Measurements from ENCODE around the gene KRT16.
A peak's percentile ranks its signal among the peaks of the same experiment; 100 is the strongest.
"Not testable (repeated sequence)": the region's sequence is repeated elsewhere in the genome, so short reads cannot be mapped to it uniquely, and the experiment has no call there.

Gene KRT16

GRCh38 chr17:41579484-41580243 is 32.9 kb downstream of the KRT16 start:
- H3K27me3 ChIP-seq (ENCODE audit: control insufficient read depth, low read length) = no peaks in the 10 kb centered on the region; the same call in 1 of the 2 replicates
- no peaks in the 10 kb centered on the region for H3K9me3 ChIP-seq (ENCODE audit: control insufficient read depth, insufficient read depth, low read length)
- no peaks in the 10 kb centered on the region for H3K4me1 ChIP-seq (ENCODE audit: control insufficient read depth, low read length)
- no peak overlapping the region for H3K27ac ChIP-seq (ENCODE audit: low read depth, low read length)
- H3K9me2 ChIP-seq (replicated peaks; ENCODE audit: control insufficient read depth, low read length) = no peaks in the 10 kb centered on the region
- H3K79me2 ChIP-seq (ENCODE audit: control insufficient read depth, low read length) = no peaks in the 10 kb centered on the region
- no peaks in the 10 kb centered on the region for H3F3A ChIP-seq (ENCODE audit: control insufficient read depth, insufficient read depth)
- H3K4me3 ChIP-seq (ENCODE audit: low read length) = no peak overlapping the region
- 0 out of 2 replicates have a peak overlapping the region, but pooled peaks have one; percentile 35 for H3K4me2 ChIP-seq (ENCODE audit: low read length)
- peak; percentile 80 for TF ChIP-seq CTCF (IDR thresholded peaks at IDR 0.05; ENCODE audit: low read depth, low read length, poor library complexity, severe bottlenecking)
- TF ChIP-seq EZH2phosphoT487 (IDR thresholded peaks at IDR 0.05; ENCODE audit: borderline replicate concordance, low read length) = no peak
- H3K36me3 ChIP-seq (ENCODE audit: control insufficient read depth, low read length) = no peaks in the 10 kb centered on the region
- no peaks in the 10 kb centered on the region for H4K20me1 ChIP-seq (ENCODE audit: control insufficient read depth, insufficient read depth, low read depth, low read length)

GRCh38 chr17:41578971-41579370 is 33.6 kb downstream of the KRT16 start:
- H3F3A ChIP-seq (ENCODE audit: control insufficient read depth, insufficient read depth) = no peaks in the 10 kb centered on the region
- H3K4me1 ChIP-seq (ENCODE audit: control insufficient read depth, low read length) = no peaks in the 10 kb centered on the region
- no peaks in the 10 kb centered on the region for H3K36me3 ChIP-seq (ENCODE audit: control insufficient read depth, low read length)
- H3K4me3 ChIP-seq (ENCODE audit: low read length) = no peak overlapping the region
- no peak overlapping the region for H3K4me2 ChIP-seq (ENCODE audit: low read length)
- H3K27ac ChIP-seq (ENCODE audit: low read depth, low read length) = no peak overlapping the region
- no peaks in the 10 kb centered on the region for H4K20me1 ChIP-seq (ENCODE audit: control insufficient read depth, insufficient read depth, low read depth, low read length)
- TF ChIP-seq CTCF (IDR thresholded peaks at IDR 0.05; ENCODE audit: low read depth, low read length, poor library complexity, severe bottlenecking) = no peak
- TF ChIP-seq EZH2phosphoT487 (IDR thresholded peaks at IDR 0.05; ENCODE audit: borderline replicate concordance, low read length) = no peak
- no peaks in the 10 kb centered on the region; the same call in 1 of the 2 replicates for H3K27me3 ChIP-seq (ENCODE audit: control insufficient read depth, low read length)
- H3K79me2 ChIP-seq (ENCODE audit: control insufficient read depth, low read length) = no peaks in the 10 kb centered on the region
- no peaks in the 10 kb centered on the region for H3K9me3 ChIP-seq (ENCODE audit: control insufficient read depth, insufficient read depth, low read length)
- H3K9me2 ChIP-seq (replicated peaks; ENCODE audit: control insufficient read depth, low read length) = no peaks in the 10 kb centered on the region

- Histone ChIP-seq H3K4me2 (ENCODE audit: low read length) (no peak overlapping the region), H3K36me3 (ENCODE audit: control insufficient read depth, low read length) (no peaks in the 10 kb centered on the region), H3K9me3 (ENCODE audit: control insufficient read depth, insufficient read depth, low read length) (no peaks in the 10 kb centered on the region), H4K20me1 (ENCODE audit: control insufficient read depth, insufficient read depth, low read depth, low read length) (no peaks in the 10 kb centered on the region), H3K4me3 (ENCODE audit: low read length) (no peak overlapping the region), H3K27me3 (ENCODE audit: control insufficient read depth, low read length) (no peaks in the 10 kb centered on the region; the same call in 1 of the 2 replicates), H3K4me1 (ENCODE audit: control insufficient read depth, low read length) (no peaks in the 10 kb centered on the region), H3F3A (ENCODE audit: control insufficient read depth, insufficient read depth) (no peaks in the 10 kb centered on the region), H3K27ac (ENCODE audit: low read depth, low read length) (no peak overlapping the region), H3K79me2 (ENCODE audit: control insufficient read depth, low read length) (no peaks in the 10 kb centered on the region), H3K9me2 (replicated peaks; ENCODE audit: control insufficient read depth, low read length) (no peaks in the 10 kb centered on the region)
- TF ChIP-seq CTCF (IDR thresholded peaks at IDR 0.05; ENCODE audit: low read depth, low read length, poor library complexity, severe bottlenecking) (no peak), EZH2phosphoT487 (IDR thresholded peaks at IDR 0.05; ENCODE audit: borderline replicate concordance, low read length) (no peak)
Observed at GRCh38 chr17:41578538-41578937, 34.0 kb downstream of the KRT16 start.

GRCh38 chr17:41576740-41577139 is 35.8 kb downstream of the KRT16 start:
- H4K20me1 ChIP-seq (ENCODE audit: control insufficient read depth, insufficient read depth, low read depth, low read length); H3K36me3 ChIP-seq (ENCODE audit: control insufficient read depth, low read length); H3K4me3 ChIP-seq (ENCODE audit: low read length); H3K4me2 ChIP-seq (ENCODE audit: low read length); H3K9me3 ChIP-seq (ENCODE audit: control insufficient read depth, insufficient read depth, low read length); H3F3A ChIP-seq (ENCODE audit: control insufficient read depth, insufficient read depth); H3K9me2 ChIP-seq (replicated peaks; ENCODE audit: control insufficient read depth, low read length); H3K27me3 ChIP-seq (ENCODE audit: control insufficient read depth, low read length); H3K79me2 ChIP-seq (ENCODE audit: control insufficient read depth, low read length); H3K4me1 ChIP-seq (ENCODE audit: control insufficient read depth, low read length); H3K27ac ChIP-seq (ENCODE audit: low read depth, low read length): not testable (repeated sequence)

Data from DOHH2 (cell line).